Measurements from ENCODE around the gene MYO5C.

The MYO5C gene, protein sequence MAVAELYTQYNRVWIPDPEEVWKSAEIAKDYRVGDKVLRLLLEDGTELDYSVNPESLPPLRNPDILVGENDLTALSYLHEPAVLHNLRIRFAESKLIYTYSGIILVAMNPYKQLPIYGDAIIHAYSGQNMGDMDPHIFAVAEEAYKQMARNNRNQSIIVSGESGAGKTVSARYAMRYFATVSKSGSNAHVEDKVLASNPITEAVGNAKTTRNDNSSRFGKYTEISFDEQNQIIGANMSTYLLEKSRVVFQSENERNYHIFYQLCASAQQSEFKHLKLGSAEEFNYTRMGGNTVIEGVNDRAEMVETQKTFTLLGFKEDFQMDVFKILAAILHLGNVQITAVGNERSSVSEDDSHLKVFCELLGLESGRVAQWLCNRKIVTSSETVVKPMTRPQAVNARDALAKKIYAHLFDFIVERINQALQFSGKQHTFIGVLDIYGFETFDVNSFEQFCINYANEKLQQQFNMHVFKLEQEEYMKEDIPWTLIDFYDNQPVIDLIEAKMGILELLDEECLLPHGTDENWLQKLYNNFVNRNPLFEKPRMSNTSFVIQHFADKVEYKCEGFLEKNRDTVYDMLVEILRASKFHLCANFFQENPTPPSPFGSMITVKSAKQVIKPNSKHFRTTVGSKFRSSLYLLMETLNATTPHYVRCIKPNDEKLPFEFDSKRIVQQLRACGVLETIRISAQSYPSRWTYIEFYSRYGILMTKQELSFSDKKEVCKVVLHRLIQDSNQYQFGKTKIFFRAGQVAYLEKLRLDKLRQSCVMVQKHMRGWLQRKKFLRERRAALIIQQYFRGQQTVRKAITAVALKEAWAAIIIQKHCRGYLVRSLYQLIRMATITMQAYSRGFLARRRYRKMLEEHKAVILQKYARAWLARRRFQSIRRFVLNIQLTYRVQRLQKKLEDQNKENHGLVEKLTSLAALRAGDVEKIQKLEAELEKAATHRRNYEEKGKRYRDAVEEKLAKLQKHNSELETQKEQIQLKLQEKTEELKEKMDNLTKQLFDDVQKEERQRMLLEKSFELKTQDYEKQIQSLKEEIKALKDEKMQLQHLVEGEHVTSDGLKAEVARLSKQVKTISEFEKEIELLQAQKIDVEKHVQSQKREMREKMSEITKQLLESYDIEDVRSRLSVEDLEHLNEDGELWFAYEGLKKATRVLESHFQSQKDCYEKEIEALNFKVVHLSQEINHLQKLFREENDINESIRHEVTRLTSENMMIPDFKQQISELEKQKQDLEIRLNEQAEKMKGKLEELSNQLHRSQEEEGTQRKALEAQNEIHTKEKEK (N-terminal part only)

GRCh38 chr15:52295421-52296001, at the start of gene MYO5C:
Gene MYO5C, minus strand, starts transcription at chr15:52295804. Its CDS starts 168 bp downstream, at chr15:52295636.
- no peak for TF ChIP-seq CTCF (conservative IDR thresholded peaks at IDR 0.05)
- TF ChIP-seq ZFX (IDR thresholded peaks at IDR 0.05) = peak; percentile 89
- peak within 1 kb of the TSS; percentile 91 for H3K27ac ChIP-seq

DNA sequence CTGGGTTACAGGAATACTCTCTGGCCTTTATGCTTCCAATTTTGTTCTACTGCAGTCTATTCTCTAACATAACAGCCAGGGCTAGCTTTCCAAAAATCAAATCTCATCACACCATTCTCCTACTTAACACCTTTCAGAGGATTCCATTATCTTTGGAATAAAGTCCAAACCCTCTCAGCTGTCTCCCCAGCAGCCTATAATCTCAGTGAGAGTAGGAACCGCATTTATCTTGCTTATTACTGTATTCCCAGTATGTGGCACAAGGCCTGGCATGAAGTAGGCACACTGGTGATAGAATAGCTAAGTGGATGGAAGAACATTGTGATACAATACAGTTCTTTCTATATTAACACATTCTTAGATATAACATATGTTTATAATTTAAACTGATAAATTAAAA, 49.0 kb upstream of the MYO5C start:
- H3K27ac ChIP-seq = no peak overlapping the region
- no peak for TF ChIP-seq CTCF (conservative IDR thresholded peaks at IDR 0.05)
- no peak for TF ChIP-seq ZFX (IDR thresholded peaks at IDR 0.05)

GRCh38 chr15:52343831-52344230, 48.2 kb upstream of the MYO5C start:
- TF ChIP-seq ZFX (IDR thresholded peaks at IDR 0.05) (no peak), CTCF (conservative IDR thresholded peaks at IDR 0.05) (no peak)
- H3K27ac ChIP-seq = no peak overlapping the region

- TF ChIP-seq ZFX (IDR thresholded peaks at IDR 0.05) = no peak
- TF ChIP-seq CTCF (conservative IDR thresholded peaks at IDR 0.05) = no peak
- no peak overlapping the region for H3K27ac ChIP-seq
These were observed 44.5 kb upstream of the MYO5C start for GRCh38 chr15:52340093-52340492.

- no peak overlapping the region for H3K27ac ChIP-seq
- TF ChIP-seq ZFX (IDR thresholded peaks at IDR 0.05) (no peak), CTCF (conservative IDR thresholded peaks at IDR 0.05) (no peak)
These were observed 43.3 kb upstream of the MYO5C start for GRCh38 chr15:52338891-52339290.

DNA sequence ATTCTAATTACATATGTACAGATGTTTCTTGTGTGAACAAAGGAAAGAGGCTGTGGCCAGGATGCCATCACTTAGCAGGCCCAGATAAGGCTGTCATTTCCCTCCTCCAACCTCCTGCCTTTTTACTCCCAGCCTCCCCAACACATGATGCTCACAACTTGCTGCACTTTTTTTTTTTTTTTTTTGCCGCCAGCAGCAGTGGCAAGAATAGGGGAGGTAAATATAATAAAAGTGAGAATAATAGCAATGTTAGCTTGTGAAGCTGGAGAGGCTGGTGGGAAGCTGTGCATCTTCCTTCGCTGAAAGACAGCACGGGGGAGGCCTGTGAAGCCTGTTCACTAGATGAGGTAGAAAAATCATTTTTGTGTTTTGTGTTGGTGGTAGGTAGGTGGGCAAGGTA, 42.5 kb upstream of the MYO5C start:
- no peak overlapping the region for H3K27ac ChIP-seq
- TF ChIP-seq CTCF (conservative IDR thresholded peaks at IDR 0.05) = no peak
